HL-60 (cell line): Measurements from ENCODE around the gene CTBP2.

Experiments used
- CTCF ChIP-seq: IDR thresholded peaks from one replicate; pipeline ENCODE4 v1.5.1; 2011; ENCODE audit warnings: low read length, control low read depth, inconsistent platforms; ENCODE audit not compliant: insufficient read depth
- GABPA ChIP-seq: IDR thresholded peaks from 2 replicates; pipeline ENCODE4 v1.6.1; 2012; ENCODE audit warnings: low read depth
- POLR2AphosphoS5 ChIP-seq: IDR thresholded peaks from 2 replicates; pipeline ENCODE4 v1.6.1; 2012; ENCODE audit warnings: low read depth
- TF ChIP-seq, protein P1 (sequence below): IDR thresholded peaks from 2 replicates; pipeline ENCODE4 v1.6.1; 2012; ENCODE audit warnings: low read depth; ENCODE audit not compliant: insufficient replicate concordance

DNA sequence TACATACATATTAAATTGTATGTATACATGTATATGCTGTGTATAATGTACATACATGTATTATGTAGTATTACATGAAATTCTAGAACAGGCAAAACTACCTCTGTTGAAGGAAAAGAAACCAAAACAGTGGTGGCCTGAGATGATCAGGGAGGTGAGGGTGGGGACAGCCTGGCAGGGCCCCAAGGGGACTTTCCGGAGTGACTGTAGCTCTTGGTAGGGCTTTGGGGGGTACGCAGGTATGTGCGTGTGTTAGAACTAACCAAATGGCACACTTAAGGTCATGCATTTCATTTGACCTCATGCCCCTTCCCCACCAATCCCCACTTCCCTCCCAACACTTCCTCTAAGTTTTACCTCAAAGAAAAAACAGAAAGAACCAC is 31.3 kb downstream of the CTBP2 start:
- TF ChIP-seq CTCF (no peak), GABPA (no peak), POLR2AphosphoS5 (no peak)
- TF ChIP-seq, protein P1, sequence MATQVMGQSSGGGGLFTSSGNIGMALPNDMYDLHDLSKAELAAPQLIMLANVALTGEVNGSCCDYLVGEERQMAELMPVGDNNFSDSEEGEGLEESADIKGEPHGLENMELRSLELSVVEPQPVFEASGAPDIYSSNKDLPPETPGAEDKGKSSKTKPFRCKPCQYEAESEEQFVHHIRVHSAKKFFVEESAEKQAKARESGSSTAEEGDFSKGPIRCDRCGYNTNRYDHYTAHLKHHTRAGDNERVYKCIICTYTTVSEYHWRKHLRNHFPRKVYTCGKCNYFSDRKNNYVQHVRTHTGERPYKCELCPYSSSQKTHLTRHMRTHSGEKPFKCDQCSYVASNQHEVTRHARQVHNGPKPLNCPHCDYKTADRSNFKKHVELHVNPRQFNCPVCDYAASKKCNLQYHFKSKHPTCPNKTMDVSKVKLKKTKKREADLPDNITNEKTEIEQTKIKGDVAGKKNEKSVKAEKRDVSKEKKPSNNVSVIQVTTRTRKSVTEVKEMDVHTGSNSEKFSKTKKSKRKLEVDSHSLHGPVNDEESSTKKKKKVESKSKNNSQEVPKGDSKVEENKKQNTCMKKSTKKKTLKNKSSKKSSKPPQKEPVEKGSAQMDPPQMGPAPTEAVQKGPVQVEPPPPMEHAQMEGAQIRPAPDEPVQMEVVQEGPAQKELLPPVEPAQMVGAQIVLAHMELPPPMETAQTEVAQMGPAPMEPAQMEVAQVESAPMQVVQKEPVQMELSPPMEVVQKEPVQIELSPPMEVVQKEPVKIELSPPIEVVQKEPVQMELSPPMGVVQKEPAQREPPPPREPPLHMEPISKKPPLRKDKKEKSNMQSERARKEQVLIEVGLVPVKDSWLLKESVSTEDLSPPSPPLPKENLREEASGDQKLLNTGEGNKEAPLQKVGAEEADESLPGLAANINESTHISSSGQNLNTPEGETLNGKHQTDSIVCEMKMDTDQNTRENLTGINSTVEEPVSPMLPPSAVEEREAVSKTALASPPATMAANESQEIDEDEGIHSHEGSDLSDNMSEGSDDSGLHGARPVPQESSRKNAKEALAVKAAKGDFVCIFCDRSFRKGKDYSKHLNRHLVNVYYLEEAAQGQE: no peak
